ENCODE measurements around the gene CFL2.

CFL2 gene

GRCh38 chr14:34676516-34677211 is 37.7 kb downstream of the CFL2 start:
- DNase-seq (ENCODE audit: low read depth in 2 of 2), result no peak

- no peak for DNase-seq (ENCODE audit: low read depth in 2 of 2)
Measured at GRCh38 chr14:34673702-34674101, 40.7 kb downstream of the CFL2 start.

- no peak for DNase-seq (ENCODE audit: low read depth in 2 of 2)
Measured at GRCh38 chr14:34671716-34672115, 42.7 kb downstream of the CFL2 start.

- DNase-seq (ENCODE audit: low read depth in 2 of 2), result no peak
Measured at GRCh38 chr14:34668111-34668510, 46.3 kb downstream of the CFL2 start.

GRCh38 chr14:34667007-34667406 is 47.4 kb downstream of the CFL2 start:
- DNase-seq (ENCODE audit: low read depth in 2 of 2), result no peak

- DNase-seq (ENCODE audit: low read depth in 2 of 2), result no peak
Measured at GRCh38 chr14:34665785-34666435, 48.5 kb downstream of the CFL2 start.

GRCh38 chr14:34662561-34663088 is 51.8 kb downstream of the CFL2 start:
- no peak for DNase-seq (ENCODE audit: low read depth in 2 of 2)

GRCh38 chr14:34660796-34661195 is 53.6 kb downstream of the CFL2 start:
- DNase-seq (ENCODE audit: low read depth in 2 of 2), result no peak
